Esophagus squamous epithelium (tissue), 4 donors: ENCODE measurements around the gene SMTNL2.

Source experiments
- POLR2A ChIP-seq, 4 donors: fragments of 450-650 bp; IDR thresholded peaks; one replicate each; pipeline ENCODE4 v1.6.1; 2017; ENCODE audit warnings: antibody characterized with exemption in 4 of 4, mild to moderate bottlenecking in 4 of 4, moderate library complexity in 3 of 4
- TF ChIP-seq, protein P1 (sequence below), 6 experiments: fragments of 450-650 bp in 4 of 6; fragments of 200-600 bp in 2 of 6; sonication (generic) in 2 of 6; IDR thresholded peaks; one replicate each; pipeline ENCODE4 v1.5.1; 2016 to 2019; ENCODE audit warnings: antibody characterized with exemption in 6 of 6, mild to moderate bottlenecking in 4 of 6, moderate library complexity in 4 of 6

DNA sequence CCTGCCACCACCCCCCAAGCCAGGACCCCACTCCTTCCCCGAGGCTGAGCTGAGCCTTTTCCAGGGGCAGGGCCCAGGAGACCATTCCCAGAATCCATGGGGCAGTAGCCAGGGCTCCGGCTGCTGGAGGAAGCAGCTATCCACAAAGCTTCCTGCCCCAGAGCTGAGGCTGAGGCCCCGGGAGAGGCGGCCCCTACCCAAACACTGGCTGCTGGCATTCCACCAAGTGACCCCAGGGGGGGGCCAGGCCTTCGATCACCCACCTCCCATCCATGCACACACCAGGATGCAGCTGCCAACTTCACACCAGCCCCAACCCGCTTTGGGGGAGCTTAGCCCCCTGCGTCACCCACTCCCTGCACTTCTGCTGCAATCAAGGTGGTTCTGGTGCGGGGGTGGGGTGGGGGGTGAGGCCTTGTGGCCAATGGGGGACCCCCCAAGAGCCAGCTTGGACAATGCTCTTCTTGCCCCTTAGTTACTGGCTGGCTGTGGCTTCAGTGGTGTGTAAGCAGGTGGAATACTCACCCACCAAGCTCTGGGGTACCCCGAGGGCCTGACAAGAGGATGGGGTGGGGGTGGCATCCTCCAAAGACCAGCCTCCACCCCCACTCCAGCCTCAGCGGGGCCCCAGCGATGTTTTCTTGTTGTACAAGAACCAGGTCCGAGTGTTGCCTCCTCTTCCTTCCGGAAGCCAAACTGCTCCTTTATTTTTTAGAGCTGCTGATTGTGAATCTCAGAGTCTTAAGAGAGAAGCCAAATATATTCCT, 45.9 kb upstream of the SMTNL2 start:
- TF ChIP-seq, protein P1, sequence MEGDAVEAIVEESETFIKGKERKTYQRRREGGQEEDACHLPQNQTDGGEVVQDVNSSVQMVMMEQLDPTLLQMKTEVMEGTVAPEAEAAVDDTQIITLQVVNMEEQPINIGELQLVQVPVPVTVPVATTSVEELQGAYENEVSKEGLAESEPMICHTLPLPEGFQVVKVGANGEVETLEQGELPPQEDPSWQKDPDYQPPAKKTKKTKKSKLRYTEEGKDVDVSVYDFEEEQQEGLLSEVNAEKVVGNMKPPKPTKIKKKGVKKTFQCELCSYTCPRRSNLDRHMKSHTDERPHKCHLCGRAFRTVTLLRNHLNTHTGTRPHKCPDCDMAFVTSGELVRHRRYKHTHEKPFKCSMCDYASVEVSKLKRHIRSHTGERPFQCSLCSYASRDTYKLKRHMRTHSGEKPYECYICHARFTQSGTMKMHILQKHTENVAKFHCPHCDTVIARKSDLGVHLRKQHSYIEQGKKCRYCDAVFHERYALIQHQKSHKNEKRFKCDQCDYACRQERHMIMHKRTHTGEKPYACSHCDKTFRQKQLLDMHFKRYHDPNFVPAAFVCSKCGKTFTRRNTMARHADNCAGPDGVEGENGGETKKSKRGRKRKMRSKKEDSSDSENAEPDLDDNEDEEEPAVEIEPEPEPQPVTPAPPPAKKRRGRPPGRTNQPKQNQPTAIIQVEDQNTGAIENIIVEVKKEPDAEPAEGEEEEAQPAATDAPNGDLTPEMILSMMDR (IDR thresholded peaks at IDR 0.05): no peak
- no peak for TF ChIP-seq POLR2A (IDR thresholded peaks at IDR 0.05)
